K562 (cell line): Measurements from ENCODE around the gene SERTAD1. TPM values are rescaled to one million over a fixed set of nuclear protein-coding genes. Genes with fewer than 3 reads are reported as not detected.

Experiments
- BCOR ChIP-seq: fragments of 450-650 bp; IDR thresholded peaks from 2 replicates; pipeline ENCODE4 v1.6.1; 2016
- EGR1 ChIP-seq: fragments of 450-650 bp; conservative IDR thresholded peaks from 2 replicates; pipeline ENCODE4 v1.6.1; 2017; ENCODE audit warnings: mild to moderate bottlenecking
- EP400 ChIP-seq: fragments of 450-650 bp; IDR thresholded peaks from 2 replicates; pipeline ENCODE4 v1.6.1; 2017; ENCODE audit warnings: antibody characterized with exemption, mild to moderate bottlenecking, moderate library complexity
- ERF ChIP-seq: fragments of 450-650 bp; formaldehyde crosslinking; IDR thresholded peaks from 2 replicates; pipeline ENCODE4 v1.4.0; 2020; ENCODE audit warnings: mild to moderate bottlenecking, mixed read lengths
- HDGF ChIP-seq: fragments of 450-650 bp; IDR thresholded peaks from 2 replicates; pipeline ENCODE4 v1.6.1; 2016
- MAZ ChIP-seq, 2 experiments: fragments of 450-650 bp in 1 of 2; sonication (generic) in 1 of 2; formaldehyde crosslinking; IDR thresholded peaks in 1 of 2; conservative IDR thresholded peaks in 1 of 2; 2 replicates each; pipeline versions ENCODE4 v1.4.0 to v1.5.0; 2020; ENCODE audit warnings: mild to moderate bottlenecking in 1 of 2, missing genetic modification reagents in 1 of 2
- NFE2 ChIP-seq: IDR thresholded peaks from 2 replicates; pipeline ENCODE4 v1.6.1; 2014; ENCODE audit warnings: antibody characterized with exemption, low read depth
- RCOR1 ChIP-seq, 2 experiments: IDR thresholded peaks; 2 replicates each; pipeline ENCODE4 v1.6.1; 2012; ENCODE audit warnings: low read depth in 2 of 2, low read length in 2 of 2, borderline replicate concordance in 1 of 2, improper control_type of control experiment in 1 of 2
- TCF3 ChIP-seq: sonication (generic); formaldehyde crosslinking; IDR thresholded peaks from 2 replicates; pipeline ENCODE4 v1.4.0; 2020; ENCODE audit warnings: mild to moderate bottlenecking, missing genetic modification reagents
- TEAD4 ChIP-seq, 2 experiments: sonication (generic) in 1 of 2; formaldehyde crosslinking in 1 of 2; IDR thresholded peaks; 2 replicates each; pipeline versions ENCODE4 v1.6.1 to v1.8.0; 2012 to 2022; ENCODE audit warnings: borderline replicate concordance in 1 of 2, inconsistent platforms in 1 of 2, low read length in 1 of 2, mild to moderate bottlenecking in 1 of 2, missing genetic modification reagents in 1 of 2
- XRCC3 ChIP-seq: fragments of 450-650 bp; IDR thresholded peaks from 2 replicates; pipeline ENCODE4 v1.6.1; 2017; ENCODE audit warnings: mild to moderate bottlenecking, moderate library complexity
- ZNF175 ChIP-seq: fragments of 200-800 bp; sonication (Bioruptor generic); IDR thresholded peaks from 2 replicates; pipeline ENCODE4 v1.6.1; 2016; ENCODE audit warnings: low read depth, mild to moderate bottlenecking, missing genetic modification characterization, missing compliant biosample characterization
- polyA plus RNA-seq, 8 experiments: library from polyadenylated mRNA; depleted of rRNA in 4 of 8; stranded (reverse) in 5 of 8; unstranded in 3 of 8; fragments of >200 nt; fragmentation: Nextera tagmentation in 2 of 8; fragmentation: Illumina TruSeq in 1 of 8; extraction: Ambion mirVana in 2 of 8; extraction: Trizol in 1 of 8; gene quantifications; 2 replicates each; pipeline versions ENCODE4 v1.2.1 to v1.2.3, GENCODE V29; 2011 to 2014; ENCODE audit warnings: inconsistent platforms in 1 of 8, missing spikeins in 1 of 8
- total RNA-seq, 7 experiments: library from RNA; depleted of rRNA in 6 of 7; stranded (reverse); fragments of >200 nt in 6 of 7; fragmentation: Illumina TruSeq in 2 of 7; extraction: Trizol in 2 of 7; gene quantifications; 2 replicates each; pipeline versions ENCODE4 v1.2.1 to v1.2.3, GENCODE V29; 2011 to 2021; ENCODE audit warnings: low replicate concordance in 1 of 7
- TF ChIP-seq, protein P1 (sequence below): fragments of 250-450 bp; sonication (Bioruptor Pico); IDR thresholded peaks from 2 replicates; pipeline ENCODE4 v1.4.0; 2020; ENCODE audit warnings: mild to moderate bottlenecking
- TF ChIP-seq, protein P2 (sequence below): fragments of 250-450 bp; sonication (Bioruptor Pico); IDR thresholded peaks from 2 replicates; pipeline ENCODE4 v1.4.0; 2020; ENCODE audit warnings: mild to moderate bottlenecking, moderate library complexity
- TF ChIP-seq, protein P3 (sequence below): sonication (generic); formaldehyde crosslinking; IDR thresholded peaks from 2 replicates; pipeline ENCODE4 v1.8.0; 2022; ENCODE audit warnings: mild to moderate bottlenecking, missing genetic modification reagents
- TF ChIP-seq, protein P4 (sequence below): fragments of 450-650 bp; IDR thresholded peaks from 2 replicates; pipeline ENCODE4 v1.6.1; 2016; ENCODE audit warnings: mild to moderate bottlenecking
- TF ChIP-seq, protein P5 (sequence below): sonication (generic); IDR thresholded peaks from 2 replicates; pipeline ENCODE4 v1.6.1; 2016

Gene SERTAD1
- total and polyA plus RNA-seq, 9 of the 15 experiments (the other 6 are each of a cell fraction or from before 2014, with no cell fraction given), result 0.15 to 8.7 (median 4.9) TPM

DNA sequence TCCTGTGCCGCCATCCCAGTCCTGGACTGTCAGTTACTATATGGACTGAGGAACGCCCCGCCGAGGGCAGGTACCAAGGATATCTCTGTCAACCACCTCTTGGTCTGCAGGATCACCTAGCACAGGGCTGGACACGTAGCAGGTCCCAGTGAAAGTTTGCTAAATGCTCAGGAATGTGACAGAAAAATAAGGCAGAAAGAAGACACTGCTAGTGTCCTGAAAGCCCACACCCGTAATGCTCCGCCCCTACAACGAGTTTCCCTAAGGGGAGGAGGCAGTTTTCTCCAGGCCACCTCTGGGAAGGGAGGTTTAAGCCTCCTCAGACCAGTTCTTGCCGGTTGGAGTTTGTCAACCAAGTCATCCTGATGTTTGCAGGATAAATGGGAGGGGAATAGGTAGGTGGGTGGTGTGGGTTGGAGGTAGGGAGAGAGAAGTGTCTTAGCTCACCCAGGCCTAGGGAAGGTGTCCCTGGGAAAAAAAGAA, 20.0 kb upstream of the SERTAD1 start (continued):
- TF ChIP-seq, protein P1, sequence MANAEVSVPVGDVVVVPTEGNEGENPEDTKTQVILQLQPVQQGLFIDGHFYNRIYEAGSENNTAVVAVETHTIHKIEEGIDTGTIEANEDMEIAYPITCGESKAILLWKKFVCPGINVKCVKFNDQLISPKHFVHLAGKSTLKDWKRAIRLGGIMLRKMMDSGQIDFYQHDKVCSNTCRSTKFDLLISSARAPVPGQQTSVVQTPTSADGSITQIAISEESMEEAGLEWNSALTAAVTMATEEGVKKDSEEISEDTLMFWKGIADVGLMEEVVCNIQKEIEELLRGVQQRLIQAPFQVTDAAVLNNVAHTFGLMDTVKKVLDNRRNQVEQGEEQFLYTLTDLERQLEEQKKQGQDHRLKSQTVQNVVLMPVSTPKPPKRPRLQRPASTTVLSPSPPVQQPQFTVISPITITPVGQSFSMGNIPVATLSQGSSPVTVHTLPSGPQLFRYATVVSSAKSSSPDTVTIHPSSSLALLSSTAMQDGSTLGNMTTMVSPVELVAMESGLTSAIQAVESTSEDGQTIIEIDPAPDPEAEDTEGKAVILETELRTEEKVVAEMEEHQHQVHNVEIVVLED, result no peak
- TF ChIP-seq EP400, result peak; percentile 81
- TF ChIP-seq ZNF175 (CRISPR knock-in tag), result 0 out of 2 replicates have a peak, but pooled peaks have one; percentile 23
- peak; percentile 94 for TF ChIP-seq EGR1
- TF ChIP-seq, protein P2, sequence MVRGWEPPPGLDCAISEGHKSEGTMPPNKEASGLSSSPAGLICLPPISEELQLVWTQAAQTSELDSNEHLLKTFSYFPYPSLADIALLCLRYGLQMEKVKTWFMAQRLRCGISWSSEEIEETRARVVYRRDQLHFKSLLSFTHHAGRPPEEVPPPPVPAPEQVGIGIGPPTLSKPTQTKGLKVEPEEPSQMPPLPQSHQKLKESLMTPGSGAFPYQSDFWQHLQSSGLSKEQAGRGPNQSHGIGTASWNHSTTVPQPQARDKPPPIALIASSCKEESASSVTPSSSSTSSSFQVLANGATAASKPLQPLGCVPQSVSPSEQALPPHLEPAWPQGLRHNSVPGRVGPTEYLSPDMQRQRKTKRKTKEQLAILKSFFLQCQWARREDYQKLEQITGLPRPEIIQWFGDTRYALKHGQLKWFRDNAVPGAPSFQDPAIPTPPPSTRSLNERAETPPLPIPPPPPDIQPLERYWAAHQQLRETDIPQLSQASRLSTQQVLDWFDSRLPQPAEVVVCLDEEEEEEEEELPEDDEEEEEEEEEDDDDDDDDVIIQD (CRISPR knock-in tag), result no peak
- TF ChIP-seq NFE2, result peak; percentile 45; the same call in 1 of the 2 replicates
- TF ChIP-seq BCOR, result peak; percentile 92
- TF ChIP-seq MAZ (CRISPR knock-in tag; conservative IDR thresholded peaks at IDR 0.05 in 1 of 2, IDR thresholded peaks at IDR 0.05 in 1 of 2), result peak in 1 of 2 experiments; percentile 23; a peak in 3 of 4 replicates
- TF ChIP-seq, protein P3, sequence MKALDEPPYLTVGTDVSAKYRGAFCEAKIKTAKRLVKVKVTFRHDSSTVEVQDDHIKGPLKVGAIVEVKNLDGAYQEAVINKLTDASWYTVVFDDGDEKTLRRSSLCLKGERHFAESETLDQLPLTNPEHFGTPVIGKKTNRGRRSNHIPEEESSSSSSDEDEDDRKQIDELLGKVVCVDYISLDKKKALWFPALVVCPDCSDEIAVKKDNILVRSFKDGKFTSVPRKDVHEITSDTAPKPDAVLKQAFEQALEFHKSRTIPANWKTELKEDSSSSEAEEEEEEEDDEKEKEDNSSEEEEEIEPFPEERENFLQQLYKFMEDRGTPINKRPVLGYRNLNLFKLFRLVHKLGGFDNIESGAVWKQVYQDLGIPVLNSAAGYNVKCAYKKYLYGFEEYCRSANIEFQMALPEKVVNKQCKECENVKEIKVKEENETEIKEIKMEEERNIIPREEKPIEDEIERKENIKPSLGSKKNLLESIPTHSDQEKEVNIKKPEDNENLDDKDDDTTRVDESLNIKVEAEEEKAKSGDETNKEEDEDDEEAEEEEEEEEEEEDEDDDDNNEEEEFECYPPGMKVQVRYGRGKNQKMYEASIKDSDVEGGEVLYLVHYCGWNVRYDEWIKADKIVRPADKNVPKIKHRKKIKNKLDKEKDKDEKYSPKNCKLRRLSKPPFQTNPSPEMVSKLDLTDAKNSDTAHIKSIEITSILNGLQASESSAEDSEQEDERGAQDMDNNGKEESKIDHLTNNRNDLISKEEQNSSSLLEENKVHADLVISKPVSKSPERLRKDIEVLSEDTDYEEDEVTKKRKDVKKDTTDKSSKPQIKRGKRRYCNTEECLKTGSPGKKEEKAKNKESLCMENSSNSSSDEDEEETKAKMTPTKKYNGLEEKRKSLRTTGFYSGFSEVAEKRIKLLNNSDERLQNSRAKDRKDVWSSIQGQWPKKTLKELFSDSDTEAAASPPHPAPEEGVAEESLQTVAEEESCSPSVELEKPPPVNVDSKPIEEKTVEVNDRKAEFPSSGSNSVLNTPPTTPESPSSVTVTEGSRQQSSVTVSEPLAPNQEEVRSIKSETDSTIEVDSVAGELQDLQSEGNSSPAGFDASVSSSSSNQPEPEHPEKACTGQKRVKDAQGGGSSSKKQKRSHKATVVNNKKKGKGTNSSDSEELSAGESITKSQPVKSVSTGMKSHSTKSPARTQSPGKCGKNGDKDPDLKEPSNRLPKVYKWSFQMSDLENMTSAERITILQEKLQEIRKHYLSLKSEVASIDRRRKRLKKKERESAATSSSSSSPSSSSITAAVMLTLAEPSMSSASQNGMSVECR (CRISPR knock-in tag), result 0 out of 2 replicates have a peak, but pooled peaks have one; percentile 28
- TF ChIP-seq, protein P4, sequence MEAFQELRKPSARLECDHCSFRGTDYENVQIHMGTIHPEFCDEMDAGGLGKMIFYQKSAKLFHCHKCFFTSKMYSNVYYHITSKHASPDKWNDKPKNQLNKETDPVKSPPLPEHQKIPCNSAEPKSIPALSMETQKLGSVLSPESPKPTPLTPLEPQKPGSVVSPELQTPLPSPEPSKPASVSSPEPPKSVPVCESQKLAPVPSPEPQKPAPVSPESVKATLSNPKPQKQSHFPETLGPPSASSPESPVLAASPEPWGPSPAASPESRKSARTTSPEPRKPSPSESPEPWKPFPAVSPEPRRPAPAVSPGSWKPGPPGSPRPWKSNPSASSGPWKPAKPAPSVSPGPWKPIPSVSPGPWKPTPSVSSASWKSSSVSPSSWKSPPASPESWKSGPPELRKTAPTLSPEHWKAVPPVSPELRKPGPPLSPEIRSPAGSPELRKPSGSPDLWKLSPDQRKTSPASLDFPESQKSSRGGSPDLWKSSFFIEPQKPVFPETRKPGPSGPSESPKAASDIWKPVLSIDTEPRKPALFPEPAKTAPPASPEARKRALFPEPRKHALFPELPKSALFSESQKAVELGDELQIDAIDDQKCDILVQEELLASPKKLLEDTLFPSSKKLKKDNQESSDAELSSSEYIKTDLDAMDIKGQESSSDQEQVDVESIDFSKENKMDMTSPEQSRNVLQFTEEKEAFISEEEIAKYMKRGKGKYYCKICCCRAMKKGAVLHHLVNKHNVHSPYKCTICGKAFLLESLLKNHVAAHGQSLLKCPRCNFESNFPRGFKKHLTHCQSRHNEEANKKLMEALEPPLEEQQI, result peak; percentile 60; the same call in 1 of the 2 replicates
- peak; percentile 27; the same call in 1 of the 2 replicates for TF ChIP-seq TEAD4 (IDR thresholded peaks at IDR 0.05; ENCODE audit: low read length)
- TF ChIP-seq TEAD4 (CRISPR knock-in tag; IDR thresholded peaks at IDR 0.05; ENCODE audit: borderline replicate concordance), result no peak
- peak in 1 of 2 experiments; percentile 53; a peak in 1 of 4 replicates for TF ChIP-seq RCOR1 (IDR thresholded peaks at IDR 0.05; ENCODE audit: borderline replicate concordance in 1 of 2, low read depth in 2 of 2, low read length in 2 of 2)
- no peak for TF ChIP-seq XRCC3
- 0 out of 2 replicates have a peak, but pooled peaks have one; percentile 4 for TF ChIP-seq TCF3 (CRISPR knock-in tag)
- TF ChIP-seq, protein P5, sequence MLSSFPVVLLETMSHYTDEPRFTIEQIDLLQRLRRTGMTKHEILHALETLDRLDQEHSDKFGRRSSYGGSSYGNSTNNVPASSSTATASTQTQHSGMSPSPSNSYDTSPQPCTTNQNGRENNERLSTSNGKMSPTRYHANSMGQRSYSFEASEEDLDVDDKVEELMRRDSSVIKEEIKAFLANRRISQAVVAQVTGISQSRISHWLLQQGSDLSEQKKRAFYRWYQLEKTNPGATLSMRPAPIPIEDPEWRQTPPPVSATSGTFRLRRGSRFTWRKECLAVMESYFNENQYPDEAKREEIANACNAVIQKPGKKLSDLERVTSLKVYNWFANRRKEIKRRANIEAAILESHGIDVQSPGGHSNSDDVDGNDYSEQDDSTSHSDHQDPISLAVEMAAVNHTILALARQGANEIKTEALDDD, result peak; percentile 79
- TF ChIP-seq ERF (CRISPR knock-in tag), result no peak
- no peak for TF ChIP-seq HDGF
